Embryonic facial prominence (tissue), 1 donor: ENCODE data around the gene PPARG.
"Not testable (repeated sequence)": the region's sequence is repeated elsewhere in the genome, so short reads cannot be mapped to it uniquely, and the experiment has no call there.

ENCODE experiments used
- DNase-seq: peaks from one replicate; pipeline ENCODE4 v3.0.0-alpha.2; 2016; ENCODE audit errors: extremely low spot score

PPARG gene

DNA sequence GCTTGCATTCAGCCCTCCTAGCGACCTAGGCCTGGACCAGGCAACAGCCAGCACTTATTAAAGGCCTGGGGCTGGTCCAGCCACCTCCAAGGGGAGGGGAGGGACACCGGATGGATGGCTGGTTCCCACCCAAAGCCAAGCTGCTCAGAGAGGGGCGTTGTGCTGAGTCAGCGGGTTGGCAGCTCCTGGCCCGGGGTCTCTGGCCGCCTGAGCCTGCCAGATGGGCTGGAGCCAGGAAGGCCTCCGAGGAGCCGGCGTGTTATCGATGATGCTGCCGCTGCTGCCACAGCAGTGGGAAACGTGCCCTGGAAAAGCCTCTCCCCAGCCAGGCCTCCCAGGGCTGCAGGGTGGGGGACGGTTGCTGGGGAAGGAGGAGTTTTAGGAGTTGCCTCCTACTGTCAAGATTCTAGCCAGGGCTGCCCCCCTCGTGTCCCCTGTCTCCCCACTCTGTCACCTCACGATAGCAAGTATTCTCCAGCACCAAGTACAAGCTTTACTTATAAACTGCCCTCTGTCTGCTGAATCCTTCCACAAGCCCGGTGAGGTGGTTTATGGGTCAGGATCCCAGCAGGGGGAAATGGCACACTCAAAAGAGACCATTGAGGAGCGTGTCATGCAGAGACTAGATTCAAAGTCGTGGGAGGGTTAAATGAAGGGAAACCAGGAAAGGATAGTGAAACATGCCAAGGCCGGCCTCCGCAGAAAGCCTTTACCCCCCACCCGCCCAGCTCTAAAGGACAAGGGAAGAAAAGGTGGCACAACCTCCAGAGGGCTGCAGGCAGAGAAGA lies 152.3 kb downstream of the PPARG start:
- no peak for DNase-seq

DNA sequence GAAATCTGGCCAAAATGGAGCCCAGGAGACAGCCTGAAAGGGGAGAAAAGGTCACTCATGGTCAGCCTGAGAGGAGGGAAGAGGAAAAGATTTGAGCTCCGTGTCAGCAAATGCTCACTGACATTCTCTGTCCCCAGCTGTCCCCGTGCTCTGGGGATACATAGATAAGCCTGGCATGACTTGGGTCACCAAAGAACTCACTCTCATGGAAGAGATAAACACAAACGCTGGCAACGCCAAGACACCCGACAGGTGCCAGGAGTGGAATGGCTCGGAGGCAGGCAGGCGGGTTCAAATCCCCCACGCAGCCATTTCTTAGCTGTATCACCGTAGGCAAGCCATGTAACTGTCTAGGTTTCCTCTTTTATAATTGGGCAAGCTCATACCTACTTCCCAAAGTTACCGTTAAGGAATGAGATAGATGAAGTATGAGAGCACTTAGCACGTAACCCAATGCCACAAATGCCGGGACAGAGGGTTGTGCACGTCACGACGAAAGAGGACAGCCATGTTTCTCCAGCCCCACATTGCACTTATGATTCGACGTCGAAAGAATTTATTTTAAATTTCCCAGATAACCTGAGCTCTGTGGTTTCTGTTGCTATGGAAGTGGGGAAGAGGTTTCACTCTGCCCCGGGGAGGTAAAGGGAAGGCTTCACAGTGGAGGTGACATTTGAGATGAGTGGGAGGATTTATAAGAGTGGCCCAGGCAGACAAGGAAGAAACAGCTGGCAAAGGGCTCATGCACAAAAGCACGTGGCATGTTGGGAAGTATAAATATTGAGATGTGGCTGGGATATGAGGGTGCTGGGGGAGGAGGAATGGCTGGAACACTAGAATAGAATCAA lies 154.0 kb downstream of the PPARG start:
- no peak for DNase-seq

DNA sequence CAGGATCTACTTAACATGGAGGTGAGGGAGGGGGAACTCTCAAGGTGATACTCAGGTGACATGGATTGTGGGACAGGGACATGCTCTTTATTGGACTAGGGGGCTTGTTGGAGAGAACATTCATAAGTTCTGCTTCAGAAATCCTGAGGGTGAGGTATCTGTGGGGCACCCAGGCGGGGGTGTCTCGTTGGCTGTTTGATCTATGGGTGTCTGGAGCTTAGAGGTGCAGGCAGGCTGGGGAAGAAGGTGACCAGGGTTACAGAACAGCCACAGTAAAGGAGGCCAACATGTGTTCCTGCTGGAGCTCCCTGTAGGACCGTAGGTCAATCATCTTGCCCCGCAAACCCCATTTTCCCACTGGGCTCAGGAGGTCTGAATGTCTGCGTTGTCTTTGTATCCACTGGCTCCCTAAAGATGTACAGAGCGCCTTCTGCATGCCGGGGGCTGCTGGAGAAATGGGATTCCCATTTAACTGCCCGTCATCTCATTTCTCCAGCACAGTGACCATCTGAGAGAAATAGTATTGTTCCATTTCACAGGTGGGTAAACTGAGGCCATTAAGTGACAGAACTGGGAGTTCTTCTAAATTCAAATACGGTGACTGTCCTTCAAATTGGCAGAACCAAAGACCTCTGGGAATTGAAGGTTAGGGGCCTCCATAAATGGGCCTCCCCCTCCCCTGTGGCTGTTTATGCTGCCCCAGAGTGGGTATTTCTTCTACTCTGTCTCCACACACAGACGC lies 155.1 kb downstream of the PPARG start:
- DNase-seq: no peak

DNA sequence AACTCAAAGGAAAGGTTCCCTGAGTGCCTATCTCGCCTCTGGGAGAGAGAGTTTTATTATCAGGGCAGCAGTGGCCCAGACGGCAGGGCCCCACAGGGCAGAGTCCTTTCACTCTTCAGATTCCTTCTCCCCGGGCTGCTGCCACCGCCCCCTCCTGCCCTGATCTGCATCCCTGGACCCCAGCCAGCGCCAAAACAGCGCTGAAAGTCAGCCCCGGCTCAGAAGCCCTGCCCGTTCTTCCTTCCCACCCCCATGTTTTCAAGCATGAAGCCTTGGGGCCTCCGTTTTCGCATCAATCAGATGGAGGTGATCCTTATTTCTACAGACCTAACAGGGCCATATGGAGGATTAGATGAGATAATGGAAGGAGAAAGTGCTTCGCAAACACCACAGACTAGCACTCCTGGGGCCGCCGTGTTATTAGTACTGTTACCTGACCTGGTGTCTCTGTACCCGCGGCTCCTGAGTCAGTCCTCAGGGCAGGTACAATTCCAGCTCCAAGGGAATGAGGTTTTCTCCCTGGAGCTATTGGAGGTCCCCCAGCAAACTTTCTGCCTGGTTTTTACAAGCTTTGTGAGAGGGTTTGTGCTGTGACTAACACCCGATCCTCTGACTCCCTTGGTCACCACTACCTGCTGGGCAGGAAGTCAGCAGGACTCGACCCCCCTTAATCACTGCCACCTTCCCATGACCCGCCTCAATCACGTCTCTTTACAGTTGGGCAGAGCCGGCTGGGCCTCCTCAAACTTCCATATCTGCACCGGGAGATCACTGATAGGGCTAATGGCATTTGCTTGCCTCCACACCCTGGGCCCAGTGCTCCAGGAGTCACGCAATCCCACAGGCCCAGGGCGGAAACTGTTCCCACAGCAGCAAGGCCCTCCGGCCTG lies 156.0 kb downstream of the PPARG start:
- DNase-seq: no peak

DNA sequence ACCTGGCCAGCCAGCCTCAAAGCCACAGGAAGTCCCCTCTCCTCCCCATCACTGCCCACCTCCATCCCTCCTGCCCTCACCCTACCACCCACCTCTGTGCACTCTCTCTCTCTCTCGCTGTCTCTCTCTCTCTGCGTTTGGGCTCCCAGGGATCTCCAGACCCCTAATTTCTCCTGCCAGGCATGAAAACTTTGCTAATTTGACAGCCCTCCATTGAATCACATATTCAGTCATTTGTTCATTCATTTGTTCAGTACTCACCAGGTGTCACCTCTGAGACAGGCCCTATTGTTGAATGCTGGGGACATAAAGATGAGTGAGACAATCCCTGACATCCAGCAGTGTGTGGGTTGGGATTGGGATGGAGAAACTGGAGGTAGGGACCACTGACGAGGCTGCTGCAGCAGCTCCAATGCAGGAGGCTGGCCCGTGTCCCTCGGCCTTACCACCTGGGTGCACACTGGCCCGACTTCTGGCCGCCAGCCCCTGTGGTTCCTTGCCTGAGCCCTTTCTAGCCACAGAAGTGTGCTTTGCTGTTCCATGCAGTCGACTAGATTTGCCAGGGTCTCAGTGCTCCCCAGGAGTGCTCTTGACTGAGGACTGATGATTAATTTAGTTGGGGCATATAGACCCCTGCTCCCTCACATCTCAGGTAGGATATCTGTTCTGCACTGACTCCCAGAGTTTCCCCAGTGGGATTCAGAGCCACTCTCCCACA lies 156.8 kb downstream of the PPARG start:
- DNase-seq: no peak

DNA sequence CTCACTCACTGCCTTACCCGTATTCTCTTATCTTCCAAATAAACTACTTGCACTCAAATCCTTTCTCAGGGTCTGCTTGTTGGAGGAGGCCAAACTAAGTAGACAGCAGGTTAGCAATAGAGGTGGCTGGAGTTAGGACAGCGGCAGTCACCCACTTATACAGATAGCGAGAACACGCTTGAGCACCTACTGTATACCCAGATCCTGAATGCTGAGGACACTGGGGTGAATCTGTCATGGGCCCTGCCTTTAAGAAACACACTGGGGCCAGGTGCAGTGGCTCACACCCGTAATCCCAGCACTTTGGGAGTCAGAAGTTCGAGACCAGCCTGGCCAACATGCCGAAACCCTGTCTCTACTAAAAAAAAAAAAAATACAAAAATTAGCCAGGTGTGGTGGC lies 157.4 kb downstream of the PPARG start:
- DNase-seq: no peak

DNA sequence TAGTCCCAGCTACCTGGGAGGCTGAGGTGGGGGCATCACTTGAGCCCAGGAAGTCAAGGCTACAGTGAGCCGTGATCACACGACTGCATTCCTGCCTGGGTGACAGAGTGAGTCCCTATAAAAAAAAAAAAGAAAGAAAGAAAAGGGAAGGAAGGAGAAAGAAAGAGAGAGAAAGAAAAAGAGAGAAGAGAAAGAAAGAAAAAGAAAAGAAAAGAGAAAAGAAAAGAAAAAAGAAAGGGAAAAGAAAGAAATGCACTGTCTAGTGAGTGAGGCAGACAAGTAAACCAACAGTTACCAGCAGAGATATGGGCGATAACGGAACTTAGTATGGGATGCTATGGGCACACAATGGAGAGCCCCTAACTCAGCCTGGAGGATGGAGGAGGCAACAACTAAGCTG lies 158.2 kb downstream of the PPARG start:
- DNase-seq: no peak

DNA sequence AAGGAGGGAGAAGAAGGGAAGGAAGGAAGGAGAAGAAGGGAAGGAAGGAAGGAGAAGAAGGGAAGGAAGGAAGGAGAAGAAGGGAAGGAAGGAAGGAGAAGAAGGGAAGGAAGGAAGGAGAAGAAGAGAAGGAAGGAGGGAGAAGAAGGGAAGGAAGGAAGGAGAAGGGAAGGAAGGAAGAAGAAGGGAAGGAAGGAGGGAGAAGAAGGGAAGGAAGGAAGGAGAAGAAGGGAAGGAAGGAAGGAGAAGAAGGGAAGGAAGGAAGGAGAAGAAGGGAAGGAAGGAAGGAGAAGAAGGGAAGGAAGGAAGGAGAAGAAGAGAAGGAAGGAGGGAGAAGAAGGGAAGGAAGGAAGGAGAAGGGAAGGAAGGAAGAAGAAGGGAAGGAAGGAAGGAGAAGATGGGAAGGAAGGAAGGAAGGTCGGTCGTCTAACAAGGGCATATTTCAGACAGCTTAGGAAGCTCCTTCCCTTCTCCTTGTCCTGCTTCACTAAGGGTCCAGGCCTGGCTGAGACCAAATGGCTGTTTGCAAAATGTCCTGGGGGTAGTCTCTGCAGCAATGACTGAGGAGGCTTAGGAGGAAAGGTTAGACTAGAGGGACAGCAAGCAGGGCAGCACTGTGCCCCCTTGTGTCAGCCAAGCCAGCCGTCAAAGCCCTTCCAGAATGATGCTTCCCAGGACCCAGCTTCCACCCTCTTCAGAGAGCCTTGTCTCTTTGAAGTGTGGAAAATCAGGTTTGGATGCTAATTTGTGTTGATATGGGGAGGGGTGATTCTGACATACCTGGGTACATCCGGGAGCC lies 159.7 kb downstream of the PPARG start:
- not testable (repeated sequence) for DNase-seq

DNA sequence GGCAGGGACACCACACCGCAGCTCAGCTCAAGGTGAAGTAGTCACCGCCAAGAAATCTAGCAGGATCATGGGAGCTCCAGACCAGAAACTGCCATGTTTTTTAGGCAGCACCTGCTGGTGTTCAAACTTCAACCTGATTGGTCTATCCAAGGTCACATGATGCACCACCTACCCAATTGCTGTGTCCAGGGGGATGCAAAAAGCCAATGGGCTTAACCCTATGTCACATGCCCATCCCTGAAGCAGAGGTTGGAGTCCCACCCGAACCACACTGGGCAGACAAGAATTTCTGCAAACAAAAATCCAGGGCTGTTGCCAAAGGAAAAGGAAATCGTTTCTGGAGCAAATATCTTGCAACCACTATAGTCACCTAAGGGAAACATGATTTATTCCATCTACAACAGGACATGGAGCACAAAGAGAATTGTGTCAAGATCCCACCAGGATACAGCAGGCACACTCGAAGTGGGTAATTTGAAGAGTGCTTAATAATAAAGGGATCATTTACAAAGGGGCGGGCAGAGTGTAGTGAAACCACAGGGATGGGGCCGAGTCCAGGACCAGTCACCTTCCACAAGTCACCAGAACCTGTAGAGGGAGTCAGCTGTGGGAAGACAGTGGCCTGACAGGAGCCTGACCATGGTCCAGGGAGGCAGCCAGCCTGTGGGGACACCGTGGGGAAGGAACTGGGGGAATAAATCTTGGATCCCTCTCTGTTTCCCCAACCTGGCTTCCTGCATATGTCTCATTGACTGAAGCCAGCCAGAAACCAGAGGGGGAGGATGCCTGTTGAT lies 161.2 kb downstream of the PPARG start:
- no peak for DNase-seq

DNA sequence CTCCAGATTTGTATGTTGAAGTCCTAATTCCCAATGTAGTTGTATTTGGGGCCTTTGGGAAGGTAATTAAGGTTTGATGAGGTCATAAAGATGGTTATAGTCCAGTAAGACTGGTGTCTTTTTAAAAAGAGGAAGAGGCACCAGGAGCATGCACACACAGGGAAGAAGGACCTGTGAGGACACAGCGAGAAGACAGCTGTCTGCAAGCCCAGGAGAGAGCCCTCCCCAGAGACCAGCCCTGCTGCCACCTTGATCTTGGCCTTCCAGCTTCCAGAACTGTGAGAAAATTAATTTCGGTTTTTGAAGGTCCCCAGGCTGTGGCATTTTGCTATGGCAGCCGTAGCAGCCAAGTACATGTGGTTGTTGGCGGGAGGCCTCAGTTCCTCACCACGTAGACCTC lies 162.6 kb downstream of the PPARG start:
- no peak for DNase-seq

DNA sequence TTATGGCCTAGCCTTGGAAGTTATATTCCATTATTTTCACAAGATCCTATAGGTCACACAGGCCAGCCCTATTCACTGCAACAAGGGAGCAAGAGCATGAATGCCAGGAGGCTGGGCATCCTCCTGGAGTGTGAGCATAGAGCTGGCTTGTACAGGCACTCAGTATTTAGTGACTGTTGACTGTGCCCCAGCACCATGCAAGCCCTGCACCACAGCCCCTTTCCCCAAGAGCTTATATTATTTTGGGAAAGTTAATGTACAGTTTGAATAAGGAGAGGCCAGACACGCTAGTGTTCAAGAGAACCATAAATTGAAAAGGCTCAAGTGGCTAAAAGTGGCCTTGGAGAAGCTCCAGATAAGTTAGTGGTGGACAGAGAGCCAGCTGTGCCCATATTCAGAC lies 163.1 kb downstream of the PPARG start:
- no peak for DNase-seq

DNA sequence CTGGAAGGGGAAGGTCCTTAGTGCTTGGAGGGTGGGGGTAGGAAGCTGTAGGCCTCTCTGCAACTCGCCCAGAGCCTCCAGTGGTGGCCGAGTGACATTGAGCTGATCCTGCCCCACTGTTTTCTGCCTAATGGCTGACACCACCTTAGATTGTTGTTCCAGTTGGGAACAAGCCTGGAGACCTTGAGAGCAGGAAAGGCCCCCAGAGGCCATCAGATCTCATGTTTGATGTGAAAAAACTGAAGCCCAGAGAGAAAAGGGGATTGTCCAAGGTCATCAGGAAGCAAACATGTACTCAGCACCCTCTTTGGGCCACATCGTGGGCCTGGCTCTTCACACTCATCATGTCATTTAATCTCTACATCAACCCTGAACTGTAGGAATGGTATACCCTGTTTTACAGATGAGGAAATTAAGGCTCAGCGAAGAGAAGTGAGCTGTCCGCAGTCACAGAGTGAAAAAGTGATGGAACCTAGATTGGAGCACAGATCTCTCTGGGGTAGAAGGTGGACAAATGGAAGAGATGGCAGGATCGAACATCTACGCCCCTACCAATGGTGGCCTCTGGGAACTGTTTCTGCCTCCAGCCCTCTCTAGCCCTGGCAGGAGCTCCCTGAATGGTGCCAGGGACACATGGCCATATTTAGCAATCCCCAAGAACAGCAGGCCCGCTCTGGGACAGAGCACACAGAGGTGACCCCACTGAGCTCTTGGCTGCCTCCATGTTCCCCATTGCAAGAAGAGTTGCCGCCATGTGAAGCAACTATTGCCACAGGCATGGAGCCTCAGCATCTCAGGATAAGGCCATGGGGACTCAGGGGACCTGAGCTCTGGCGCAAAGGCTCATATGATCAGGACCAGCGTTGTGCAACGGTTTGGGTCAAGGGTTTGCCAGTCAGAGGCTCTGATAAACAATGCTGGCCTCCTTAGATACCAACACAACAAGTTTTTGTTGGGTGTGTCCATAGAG lies 163.8 kb downstream of the PPARG start:
- no peak for DNase-seq

DNA sequence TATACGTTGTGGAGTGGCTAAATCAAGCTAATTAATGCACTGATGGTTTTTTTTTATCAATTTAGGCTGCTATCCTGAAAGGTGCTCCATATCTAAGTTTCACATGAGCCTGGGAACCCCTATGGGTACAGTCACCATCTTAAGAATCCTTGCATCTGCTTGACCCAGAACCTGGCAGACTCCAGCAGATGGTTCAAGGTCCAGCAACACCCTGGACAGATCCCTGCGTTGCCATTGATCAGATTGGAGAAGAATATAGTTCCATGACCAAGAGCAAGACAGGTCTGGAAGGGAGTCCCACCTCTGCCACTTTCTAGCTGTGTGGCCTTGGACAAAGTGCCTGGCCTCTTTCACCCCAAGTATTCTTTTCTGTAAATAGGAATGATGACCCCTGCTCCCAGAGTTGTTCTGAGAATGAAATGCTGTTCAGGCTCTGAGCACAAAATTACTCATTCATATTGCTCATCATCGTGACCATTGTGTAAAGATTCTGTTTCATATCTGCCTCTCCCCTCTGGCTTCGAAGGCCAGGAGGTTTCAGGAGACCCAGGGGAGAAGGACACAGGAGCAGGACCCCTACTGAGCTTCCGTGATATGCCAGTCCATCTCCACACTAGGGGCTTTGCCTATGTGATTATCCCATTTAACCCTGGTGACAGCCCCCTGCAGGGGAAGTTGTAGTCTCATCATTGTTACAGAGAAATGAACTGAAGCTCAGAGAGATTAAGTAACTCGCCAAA lies 165.4 kb downstream of the PPARG start:
- no peak for DNase-seq

DNA sequence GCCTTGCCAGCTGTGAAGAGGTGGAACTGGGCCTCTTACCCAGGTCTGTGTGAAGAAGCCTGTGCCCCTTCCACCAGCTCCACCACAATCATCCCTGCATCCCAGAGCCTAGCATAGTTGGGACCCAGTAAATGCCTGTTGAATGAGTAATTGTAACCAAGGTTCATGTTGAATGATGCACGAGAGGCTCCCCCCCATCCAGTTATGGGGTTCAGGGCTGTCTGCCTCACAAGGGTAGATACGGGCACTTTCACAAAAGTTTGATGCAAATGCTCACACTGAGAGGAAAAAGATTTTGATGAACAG lies 165.9 kb downstream of the PPARG start:
- DNase-seq: no peak

DNA sequence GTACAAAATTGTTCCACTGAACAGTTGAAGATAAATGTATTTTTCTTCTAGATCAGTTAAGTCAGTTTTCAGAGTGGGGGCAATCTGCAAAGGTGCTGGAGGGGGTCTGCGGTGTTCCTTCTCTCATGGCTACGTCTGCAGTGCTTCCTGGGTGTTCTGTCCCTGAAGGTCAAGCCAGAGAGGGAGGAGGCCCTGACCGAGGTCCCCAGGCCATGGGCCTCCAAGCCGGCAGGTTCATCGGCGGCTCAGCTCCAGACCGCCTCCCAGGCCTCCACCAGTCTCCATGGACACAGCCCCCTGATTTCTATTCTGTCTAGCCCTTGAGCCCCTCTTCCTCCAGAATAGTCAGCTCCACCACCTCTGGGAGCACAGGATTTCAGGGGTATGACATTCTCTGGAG lies 166.9 kb downstream of the PPARG start:
- no peak for DNase-seq

DNA sequence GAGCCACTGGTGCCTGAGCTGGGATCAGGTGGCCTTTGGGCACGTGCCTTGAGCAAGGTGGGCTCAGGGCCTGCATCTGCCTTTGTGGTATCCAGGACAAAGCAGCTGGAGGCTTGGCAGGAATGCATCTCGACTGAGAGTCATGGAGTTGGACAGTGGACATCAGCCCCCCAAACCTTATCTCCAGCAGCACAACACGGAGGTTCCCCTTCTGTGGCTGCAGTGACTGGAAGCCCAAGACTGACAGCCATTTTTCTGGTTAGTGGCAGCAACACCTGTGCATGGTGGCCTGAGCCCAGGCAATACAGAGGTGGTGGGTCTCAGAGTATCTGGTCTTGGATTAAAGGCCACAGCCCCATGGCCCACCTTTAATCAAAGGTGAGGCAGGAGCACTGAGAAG lies 167.6 kb downstream of the PPARG start:
- no peak for DNase-seq

DNA sequence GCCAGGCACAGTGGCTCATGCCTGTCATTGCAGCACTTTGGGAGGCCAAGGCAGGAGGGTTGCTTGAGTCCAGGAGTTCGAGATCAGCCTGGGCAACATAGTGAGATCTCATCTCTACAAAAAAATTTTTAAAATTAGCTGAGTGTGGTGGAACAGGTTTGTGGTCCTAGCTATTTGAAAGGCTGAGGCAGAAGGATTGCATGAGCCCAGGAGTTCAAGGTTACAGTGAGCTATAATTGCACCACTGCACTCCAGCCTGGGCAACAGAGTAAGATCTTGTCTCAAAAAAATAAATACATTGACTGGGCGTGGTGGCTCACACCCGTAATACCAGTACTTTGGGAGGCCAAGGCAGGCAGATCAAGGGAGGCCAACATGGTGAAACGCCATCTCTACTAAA lies 168.5 kb downstream of the PPARG start:
- not testable (repeated sequence) for DNase-seq
